ENCODE measurements around the gene TPK1. TPM values are rescaled to one million over a fixed set of nuclear protein-coding genes. Genes with fewer than 3 reads are reported as not detected.

Gene TPK1
- polyA plus RNA-seq (ENCODE audit: insufficient read length in 10 of 10) = 1 to 10 TPM; 3.2 to 4.5 (median 3.6) TPM
- long read RNA-seq, donor 1 = 0 reads
- long read RNA-seq, donor 2, partial matches to known transcripts = 0 of 2 reads
- long read RNA-seq, donor 2, other reads (novel, unspliced or antisense) = 0 of 2 reads
- long read RNA-seq, donor 3 = 0 reads
- long read RNA-seq, donor 4, partial matches to known transcripts = 0 of 1 reads
- long read RNA-seq, donor 4, other reads (novel, unspliced or antisense) = 0 of 1 reads
- long read RNA-seq, donor 5, partial matches to known transcripts = 0 of 2 reads
- long read RNA-seq, donor 5, other reads (novel, unspliced or antisense) = 0 of 2 reads
- long read RNA-seq, donor 6 = 0 reads
- long read RNA-seq, donor 7 = 0 reads
- long read RNA-seq, donor 8 = 0 reads
- long read RNA-seq, donor 9, partial matches to known transcripts = 0 of 1 reads
- long read RNA-seq, donor 9, other reads (novel, unspliced or antisense) = 0 of 1 reads

- peak; percentile 92 to 98 (median 95) for DNase-seq
Observed at GRCh38 chr7:144835652-144836544, at the start of gene TPK1. TSS of gene TPK1 (minus strand) at chr7:144836053. CDS start at chr7:144835602, 451 bp downstream.

GRCh38 chr7:144885478-144885877 is 49.6 kb upstream of the TPK1 start:
- DNase-seq = no peak

GRCh38 chr7:144884896-144885295 is 49.0 kb upstream of the TPK1 start:
- no peak for DNase-seq

GRCh38 chr7:144873316-144873845 is 37.5 kb upstream of the TPK1 start:
- no peak for DNase-seq

GRCh38 chr7:144869082-144869481 is 33.2 kb upstream of the TPK1 start:
- DNase-seq = no peak

- no peak for DNase-seq
Observed at GRCh38 chr7:144866189-144866588, 30.3 kb upstream of the TPK1 start.

GRCh38 chr7:144863320-144863647 is 27.4 kb upstream of the TPK1 start:
- no peak for DNase-seq

- no peak for DNase-seq
Observed at GRCh38 chr7:144862612-144863319, 26.9 kb upstream of the TPK1 start.

- no peak for DNase-seq
Observed at GRCh38 chr7:144859739-144860138, 23.9 kb upstream of the TPK1 start.

GRCh38 chr7:144857463-144857862 is 21.6 kb upstream of the TPK1 start:
- peak in 1 of 3 donors; percentile 4 for DNase-seq

- peak in 2 of 3 donors; percentile 31 to 40 for DNase-seq
Observed at GRCh38 chr7:144854839-144855424, 19.1 kb upstream of the TPK1 start.

- no peak for DNase-seq
Observed at GRCh38 chr7:144853542-144853941, 17.7 kb upstream of the TPK1 start.

- DNase-seq = no peak
Observed at GRCh38 chr7:144848078-144848477, 12.2 kb upstream of the TPK1 start.

- no peak for DNase-seq
Observed at GRCh38 chr7:144842377-144842851, 6.6 kb upstream of the TPK1 start.

GRCh38 chr7:144836545-144836842 is 641 bp upstream of the TPK1 start:
- DNase-seq = no peak

- peak; percentile 64 to 92 (median 75) for DNase-seq
Observed at GRCh38 chr7:144835155-144835611, 670 bp downstream of the TPK1 start.

- no peak for DNase-seq
Observed at GRCh38 chr7:144834641-144835144, 1.2 kb downstream of the TPK1 start.

GRCh38 chr7:144830811-144831210 is 5.0 kb downstream of the TPK1 start:
- no peak for DNase-seq

GRCh38 chr7:144830024-144830785 is 5.6 kb downstream of the TPK1 start:
- no peak for DNase-seq

- peak in 1 of 3 donors; percentile 48 for DNase-seq
Observed at GRCh38 chr7:144827621-144828020, 8.2 kb downstream of the TPK1 start.
